DMS153 (cell line): Measurements from ENCODE around the gene ESR1.
"Not testable (repeated sequence)": the region's sequence is repeated elsewhere in the genome, so short reads cannot be mapped to it uniquely, and the experiment has no call there.

ENCODE experiments used
- DNase-seq: peaks from one replicate; lab custom pipeline; 2025; lab: John Stamatoyannopoulos, UW

Gene ESR1

DNA sequence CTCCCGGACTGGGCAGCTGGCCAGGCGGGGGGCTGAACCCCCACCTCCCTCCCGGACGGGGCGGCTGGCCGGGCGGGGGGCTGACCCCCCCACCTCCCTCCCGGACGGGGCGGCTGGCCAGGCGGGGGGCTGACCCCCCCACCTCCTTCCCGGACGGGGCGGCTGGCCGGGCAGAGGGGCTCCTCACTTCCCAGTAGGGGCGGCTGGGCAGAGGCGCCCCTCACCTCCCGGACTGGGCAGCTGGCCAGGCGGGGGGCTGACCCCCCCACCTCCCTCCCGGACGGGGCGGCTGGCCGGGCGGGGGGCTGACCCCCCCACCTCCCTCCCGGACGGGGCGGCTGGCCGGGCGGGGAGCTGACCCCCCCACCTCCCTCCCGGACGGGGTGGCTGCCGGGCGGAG lies 91.7 kb downstream of the ESR1 start:
- not testable (repeated sequence) for DNase-seq

- not testable (repeated sequence) for DNase-seq
Observed at GRCh38 chr6:151899796-151900195, 92.3 kb downstream of the ESR1 start.

DNA sequence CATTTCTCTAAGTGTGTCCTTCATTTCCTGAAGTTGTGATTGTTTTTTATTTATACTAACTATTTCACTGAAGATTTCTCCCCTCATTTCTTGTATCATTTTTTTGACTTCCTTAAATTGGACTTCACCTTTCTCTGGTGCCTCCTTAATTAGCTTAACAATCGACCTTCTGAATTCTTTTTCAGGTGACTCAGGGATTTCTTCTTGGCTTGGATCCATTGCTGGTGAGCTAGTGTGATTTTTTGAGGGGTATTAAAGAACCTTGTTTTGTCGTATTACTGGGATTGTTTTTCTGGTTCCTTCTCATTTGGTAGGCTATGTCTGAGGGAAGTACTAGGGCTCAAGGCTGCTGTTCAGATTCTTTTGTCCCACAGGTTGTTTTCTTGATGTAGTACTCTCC lies 92.8 kb downstream of the ESR1 start:
- no peak for DNase-seq

- no peak for DNase-seq
Observed at GRCh38 chr6:151901009-151901411, 93.5 kb downstream of the ESR1 start.

DNA sequence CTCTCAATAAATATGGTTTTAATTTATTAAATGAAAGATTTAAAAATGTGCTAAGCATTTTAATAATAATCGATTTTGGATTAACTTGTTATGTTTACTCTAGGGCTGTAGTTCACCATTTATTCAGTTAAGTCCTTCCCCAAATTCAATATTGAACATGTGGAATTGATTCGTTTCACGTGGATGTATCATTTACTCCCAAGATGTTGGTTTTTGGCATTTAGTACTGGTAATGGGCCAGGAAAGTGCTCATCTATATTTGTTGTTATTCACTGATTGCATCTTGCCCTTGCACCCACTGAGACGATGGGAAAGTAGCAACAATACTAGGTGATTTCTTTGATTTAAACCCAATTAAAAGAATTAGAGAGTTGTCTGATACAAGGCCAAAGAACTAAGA lies 97.1 kb downstream of the ESR1 start:
- DNase-seq = no peak

- DNase-seq = no peak
Observed at GRCh38 chr6:151905072-151905471, 97.6 kb downstream of the ESR1 start.

DNA sequence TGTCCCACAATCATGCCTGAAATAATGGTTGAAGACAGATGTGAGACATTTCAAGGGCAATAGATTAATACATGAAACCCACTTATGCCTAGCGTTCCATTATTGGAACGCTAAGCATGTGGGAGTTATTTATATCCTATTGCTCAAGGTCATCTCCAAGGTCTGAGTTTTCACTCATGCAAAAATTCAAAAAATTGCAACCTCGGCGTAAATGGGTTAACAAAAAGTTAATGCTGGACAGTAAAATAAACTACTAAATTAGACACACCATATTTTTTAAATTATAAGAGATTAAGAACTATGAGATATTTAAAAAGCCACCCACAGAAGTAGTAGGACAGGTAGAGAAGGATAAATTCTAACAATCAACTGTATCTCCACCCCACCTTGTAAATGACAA lies 98.4 kb downstream of the ESR1 start:
- DNase-seq = no peak

GRCh38 chr6:151911401-151911800 lies 103.9 kb downstream of the ESR1 start:
- no peak for DNase-seq

- no peak for DNase-seq
Observed at GRCh38 chr6:151914484-151914883, 107.0 kb downstream of the ESR1 start.

GRCh38 chr6:151916075-151916474 lies 108.6 kb downstream of the ESR1 start:
- no peak for DNase-seq

GRCh38 chr6:151916680-151917164 lies 109.2 kb downstream of the ESR1 start:
- no peak for DNase-seq

- no peak for DNase-seq
Observed at GRCh38 chr6:151917531-151918329, 110.2 kb downstream of the ESR1 start.

DNA sequence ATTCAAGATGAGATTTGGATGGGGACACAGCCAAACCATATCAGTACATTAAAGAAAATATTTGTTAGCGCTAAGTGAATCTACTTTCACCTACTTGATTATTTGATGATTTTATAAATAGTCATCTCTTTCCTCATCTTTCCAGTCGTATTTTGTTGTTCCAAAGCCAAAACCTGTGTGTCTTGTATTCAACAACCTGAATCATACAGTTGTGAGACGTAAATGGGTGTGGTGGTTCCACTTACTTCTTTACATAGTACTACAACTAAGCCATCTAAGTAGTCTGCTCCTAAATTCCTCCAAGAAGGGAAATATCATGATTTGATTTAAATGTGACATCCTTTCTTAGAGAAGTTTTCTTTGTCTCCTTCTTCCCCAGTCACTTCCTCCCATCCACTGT lies 132.8 kb downstream of the ESR1 start:
- DNase-seq = no peak

DNA sequence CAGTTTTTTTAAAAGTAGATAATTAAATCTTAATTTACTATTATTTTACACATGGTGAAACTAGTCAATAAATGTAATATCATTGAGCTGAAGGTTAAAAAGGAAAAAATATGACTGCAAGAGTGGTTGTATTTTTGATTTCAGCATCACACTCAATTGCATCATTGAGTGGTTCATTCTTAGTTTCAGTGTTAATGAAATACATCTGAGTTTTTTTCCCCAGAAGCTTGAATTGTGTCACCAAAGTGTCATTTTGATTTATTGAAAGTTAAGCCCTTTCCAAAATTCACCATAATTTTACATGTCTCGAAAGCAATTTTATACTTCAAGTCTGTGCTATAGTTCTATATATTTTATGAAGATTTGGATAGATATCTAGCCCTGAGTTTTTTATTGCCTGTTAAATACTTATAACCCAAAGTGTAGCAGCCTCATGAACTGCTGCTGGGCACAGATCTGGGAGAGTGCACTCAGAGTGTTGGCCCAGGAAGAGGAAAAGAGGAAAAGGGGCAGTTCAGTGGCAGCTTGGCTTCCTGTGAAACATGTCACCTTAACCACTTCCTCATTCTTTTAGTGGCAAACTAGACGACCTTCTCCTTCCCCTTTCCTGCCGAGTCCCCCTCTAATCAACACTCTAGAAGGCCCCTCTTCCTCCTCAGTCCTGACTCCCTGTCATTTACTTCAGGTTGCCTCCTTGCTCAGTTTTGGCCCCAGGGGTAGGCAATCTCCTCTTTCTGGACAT lies 140.7 kb downstream of the ESR1 start:
- no peak for DNase-seq

- DNase-seq = no peak
Observed at GRCh38 chr6:151958332-151958731, 150.8 kb downstream of the ESR1 start.

GRCh38 chr6:151959086-151959485 lies 151.6 kb downstream of the ESR1 start:
- DNase-seq = no peak

- no peak for DNase-seq
Observed at GRCh38 chr6:151961809-151962208, 154.3 kb downstream of the ESR1 start.

DNA sequence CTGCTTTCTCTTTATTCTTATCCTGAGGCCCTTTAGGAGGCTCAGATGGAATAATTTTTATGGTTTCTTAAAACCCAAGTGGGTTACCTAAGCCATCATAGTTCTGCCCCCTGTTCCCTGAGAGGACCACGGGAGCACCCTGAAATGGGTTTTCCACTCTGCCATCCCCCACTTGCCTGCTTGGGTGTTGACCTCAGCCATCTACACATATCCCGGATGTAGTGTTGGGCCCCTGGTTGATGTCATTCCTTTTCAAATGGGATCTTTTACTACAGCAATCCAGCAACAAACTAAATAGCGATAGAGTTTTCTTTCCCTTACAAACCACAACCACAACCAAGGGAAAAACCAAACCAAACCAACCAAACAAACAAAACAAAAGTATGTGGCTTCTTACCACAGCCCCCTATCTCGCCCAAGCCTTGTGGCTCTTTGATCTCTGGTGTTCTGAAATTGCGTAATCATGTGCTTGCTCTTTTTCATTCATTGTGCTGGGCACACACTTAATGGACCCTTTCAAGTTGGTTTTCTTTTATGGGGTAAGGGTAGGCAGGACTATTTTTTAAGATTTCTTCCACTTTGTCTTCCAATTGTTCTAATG lies 154.9 kb downstream of the ESR1 start:
- no peak for DNase-seq

- DNase-seq = no peak
Observed at GRCh38 chr6:151963001-151963400, 155.5 kb downstream of the ESR1 start.

GRCh38 chr6:151964412-151964811 lies 156.9 kb downstream of the ESR1 start:
- DNase-seq = not testable (repeated sequence)

GRCh38 chr6:151974061-151974617 lies 166.7 kb downstream of the ESR1 start:
- DNase-seq = no peak

DNA sequence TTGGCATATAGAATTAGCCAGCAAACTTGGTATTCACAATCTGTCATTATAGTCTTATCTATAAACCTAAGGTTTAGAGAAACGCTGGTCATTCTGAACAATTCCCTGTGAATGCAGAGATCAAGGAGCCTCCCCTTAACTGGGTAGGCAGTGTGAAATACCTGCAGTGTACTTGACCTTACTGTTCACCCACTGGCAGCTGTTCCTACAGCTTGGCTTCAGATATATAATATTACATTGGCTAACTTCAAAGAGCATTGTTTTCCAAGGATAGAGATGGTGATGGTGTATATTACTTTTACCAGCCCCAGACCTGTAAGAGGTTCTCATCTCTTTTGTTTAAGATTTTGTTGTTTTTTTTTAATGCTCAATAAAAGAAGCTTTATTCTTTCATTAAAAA lies 168.3 kb downstream of the ESR1 start:
- DNase-seq = no peak

GRCh38 chr6:151988199-151988598 lies 180.7 kb downstream of the ESR1 start:
- DNase-seq = not testable (repeated sequence)
